Endothelial cell of umbilical vein (primary cell): Measurements from ENCODE around the gene COMMD9.

Experiments
- CTCF ChIP-seq, 2 donors: IDR thresholded peaks; 1 replicate in 1 of 2; 2 replicates in 1 of 2; pipeline ENCODE4 v1.5.1; 2011; ENCODE audit warnings: low read length in 2 of 2, mild to moderate bottlenecking in 2 of 2, moderate library complexity in 2 of 2, control low read depth in 1 of 2, inconsistent platforms in 1 of 2, low read depth in 1 of 2; ENCODE audit not compliant: insufficient read depth in 1 of 2; ENCODE audit errors: extremely low read depth in 1 of 2
- EZH2 ChIP-seq: IDR thresholded peaks from 2 replicates; pipeline ENCODE4 v1.6.1; 2012; ENCODE audit warnings: borderline replicate concordance, low read depth, mild to moderate bottlenecking, moderate library complexity, low read length, inconsistent platforms; ENCODE audit not compliant: severe bottlenecking
- FOS ChIP-seq: IDR thresholded peaks from 2 replicates; pipeline ENCODE4 v1.6.1; 2011; ENCODE audit warnings: mild to moderate bottlenecking, low read length, moderate library complexity, borderline replicate concordance; ENCODE audit not compliant: insufficient read depth
- GATA2 ChIP-seq: IDR thresholded peaks from 2 replicates; pipeline ENCODE4 v1.7.0; 2011; ENCODE audit warnings: low read depth, mild to moderate bottlenecking, moderate library complexity, mixed read lengths, low read length; ENCODE audit not compliant: insufficient read length, insufficient read depth
- JUN ChIP-seq: IDR thresholded peaks from 2 replicates; pipeline ENCODE4 v1.6.1; 2011; ENCODE audit warnings: borderline replicate concordance, low read depth; ENCODE audit not compliant: insufficient read length, insufficient read depth
- MYC ChIP-seq: IDR thresholded peaks from one replicate; pipeline ENCODE4 v1.6.1; 2011; ENCODE audit warnings: mild to moderate bottlenecking, low read depth, low read length
- POLR2A ChIP-seq: IDR thresholded peaks from 2 replicates; pipeline ENCODE4 v1.6.1; 2012; ENCODE audit warnings: low read depth, mild to moderate bottlenecking, control low read depth, low read length
- POLR2AphosphoS5 ChIP-seq: IDR thresholded peaks from 2 replicates; pipeline ENCODE4 v1.6.1; 2012; ENCODE audit warnings: low read depth, mild to moderate bottlenecking, control low read depth, low read length, moderate library complexity; ENCODE audit not compliant: insufficient read depth
- TF ChIP-seq, protein P1 (sequence below): IDR thresholded peaks from 2 replicates; pipeline ENCODE4 v1.6.1; 2011; ENCODE audit not compliant: insufficient read depth, insufficient read length

DNA sequence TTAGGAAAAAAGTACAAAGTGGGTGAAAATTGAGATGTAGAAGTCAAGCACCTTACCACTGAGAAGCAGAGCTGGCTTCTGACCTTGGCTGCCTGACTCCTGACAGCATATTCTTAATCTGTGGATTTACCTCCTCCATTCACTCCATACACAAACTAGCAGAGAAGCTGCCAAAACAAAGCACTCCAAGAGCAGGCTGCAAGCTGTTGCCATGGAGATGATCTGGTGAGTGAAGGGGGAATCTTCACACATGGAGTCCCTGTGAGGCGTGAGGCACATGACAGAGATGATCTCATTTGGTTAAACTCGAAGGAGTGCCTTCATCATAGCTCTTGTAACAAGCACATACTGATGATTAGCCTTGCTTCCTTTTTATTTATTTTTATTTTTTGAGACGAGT, 16.1 kb downstream of the COMMD9 start:
- no peak for TF ChIP-seq CTCF (IDR thresholded peaks at IDR 0.05; ENCODE audit: extremely low read depth in 1 of 2, insufficient read depth in 1 of 2, low read depth in 1 of 2, low read length in 2 of 2)
- TF ChIP-seq EZH2, result no peak
- TF ChIP-seq POLR2A, result no peak
- TF ChIP-seq POLR2AphosphoS5, result no peak
- TF ChIP-seq, protein P1, sequence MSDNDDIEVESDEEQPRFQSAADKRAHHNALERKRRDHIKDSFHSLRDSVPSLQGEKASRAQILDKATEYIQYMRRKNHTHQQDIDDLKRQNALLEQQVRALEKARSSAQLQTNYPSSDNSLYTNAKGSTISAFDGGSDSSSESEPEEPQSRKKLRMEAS, result no peak
- no peak for TF ChIP-seq MYC
- TF ChIP-seq JUN, result no peak
- no peak for TF ChIP-seq FOS
- no peak for TF ChIP-seq GATA2
